Common myeloid progenitor, CD34-positive (primary cell): ENCODE measurements around the gene RDH5.

ENCODE experiments used
- CTCF ChIA-PET: fragments of 350-600 bp; sonication (Branson Sonifier 250); formaldehyde crosslinking; loops from one replicate; lab custom pipeline; 2021; ENCODE audit warnings: antibody characterized with exemption; lab: Charles Lee
- POLR2A ChIA-PET: fragments of 350-600 bp; sonication (Branson Sonifier 250); formaldehyde crosslinking; loops from one replicate; lab custom pipeline; 2021; ENCODE audit warnings: antibody characterized with exemption; lab: Charles Lee
- DNase-seq, 3 donors: peaks; one replicate each; pipeline versions ENCODE4 v3.0.0 to v3.0.0-alpha.2; 2013
- H3K27ac ChIP-seq, 2 experiments: 1 replicate in 1 of 2; 2 replicates in 1 of 2; pipeline ENCODE4 v1.7.0; 2013; ENCODE audit warnings: inconsistent platforms in 2 of 2, low read length in 2 of 2, mild to moderate bottlenecking in 2 of 2, low read depth in 1 of 2, moderate library complexity in 1 of 2; ENCODE audit not compliant: severe bottlenecking in 2 of 2, insufficient read depth in 1 of 2, poor library complexity in 1 of 2
- H3K27me3 ChIP-seq, 5 experiments: replicated peaks in 2 of 5; 1 replicate in 3 of 5; 2 replicates in 2 of 5; pipeline versions ENCODE4 v1.6.1 to v1.7.0; 2013; ENCODE audit warnings: low read length in 4 of 5, mild to moderate bottlenecking in 2 of 5, moderate library complexity in 2 of 5, inconsistent platforms in 1 of 5; ENCODE audit not compliant: insufficient read depth in 5 of 5, control insufficient read depth in 4 of 5
- H3K36me3 ChIP-seq, 4 experiments: 1 replicate in 2 of 4; 2 replicates in 2 of 4; pipeline versions ENCODE4 v1.6.1 to v1.7.0; 2013; ENCODE audit warnings: low read length in 3 of 4, control low read depth in 1 of 4, mild to moderate bottlenecking in 1 of 4; ENCODE audit not compliant: control insufficient read depth in 4 of 4, insufficient read depth in 4 of 4
- H3K4me1 ChIP-seq, 4 experiments: 1 replicate in 3 of 4; 2 replicates in 1 of 4; pipeline versions ENCODE4 v1.6.1 to v1.7.1; 2013; ENCODE audit warnings: low read length in 3 of 4, mild to moderate bottlenecking in 3 of 4, control low read depth in 1 of 4, inconsistent platforms in 1 of 4, moderate library complexity in 1 of 4; ENCODE audit not compliant: control insufficient read depth in 4 of 4, insufficient read depth in 4 of 4; ENCODE audit errors: control extremely low read depth in 1 of 4
- H3K4me3 ChIP-seq, 7 experiments: 1 replicate in 4 of 7; 2 replicates in 3 of 7; pipeline versions ENCODE4 v1.5.1 to v1.7.0; 2013; ENCODE audit warnings: mild to moderate bottlenecking in 7 of 7, low read length in 6 of 7, moderate library complexity in 6 of 7, inconsistent platforms in 2 of 7, low read depth in 2 of 7, control low read depth in 1 of 7; ENCODE audit not compliant: insufficient read depth in 4 of 7, control insufficient read depth in 1 of 7; ENCODE audit errors: extremely low read depth in 1 of 7
- H3K9me3 ChIP-seq, 5 experiments: 1 replicate in 4 of 5; 2 replicates in 1 of 5; pipeline versions ENCODE4 v1.6.1 to v1.7.1; 2013; ENCODE audit warnings: low read length in 4 of 5, mild to moderate bottlenecking in 2 of 5, inconsistent platforms in 1 of 5, low read depth in 1 of 5, moderate library complexity in 1 of 5; ENCODE audit not compliant: control insufficient read depth in 4 of 5, insufficient read depth in 2 of 5; ENCODE audit errors: control extremely low read depth in 1 of 5
- WGBS: methylation state at CpG from one replicate; pipeline ENCODE4 v1.1.5; 2013; ENCODE audit not compliant: insufficient coverage; 5-methylcytosine and 5-hydroxymethylcytosine counted together

Gene RDH5

DNA sequence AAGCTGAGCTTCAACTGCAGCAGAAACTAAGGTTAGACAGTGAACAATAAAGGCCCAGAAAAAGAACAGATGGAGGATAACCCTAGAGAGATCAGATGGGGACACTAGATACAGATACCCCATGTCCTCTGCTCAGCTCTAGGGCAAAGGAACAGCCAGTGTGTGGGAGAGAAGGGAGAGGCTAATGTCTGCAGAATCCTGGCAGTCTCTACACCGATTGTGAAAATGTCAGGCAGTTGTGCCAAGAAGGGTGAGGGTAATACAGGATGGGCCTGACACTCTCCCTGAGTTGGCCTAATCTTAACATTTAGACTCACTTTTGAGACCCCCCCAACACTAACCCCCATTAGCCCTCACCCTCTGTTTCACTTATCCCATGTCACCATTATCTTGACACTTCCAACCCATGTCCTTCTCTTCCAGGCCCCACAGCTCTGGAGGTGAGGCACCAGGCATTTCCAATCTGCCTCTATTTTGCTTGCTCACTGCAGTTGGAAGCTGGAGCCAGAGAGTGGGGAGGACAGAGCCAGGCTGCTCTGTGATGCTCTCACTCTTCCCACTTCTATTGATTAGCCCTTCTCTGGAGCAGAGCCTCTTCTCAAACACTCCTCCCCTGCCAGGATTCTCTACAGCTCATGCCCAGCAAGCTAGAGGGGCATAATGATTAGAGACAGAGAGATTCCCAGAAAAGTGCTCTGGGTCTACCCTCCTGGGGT, 7.3 kb upstream of the RDH5 start:
- no CpG with 5 or more reads among the region's 1 CpG for WGBS
- Histone ChIP-seq H3K4me3 (no peak overlapping the region), H3K27me3 (peaks cover 0 to 17% (median 7%) of the 10 kb centered on the region in 5 experiments), H3K9me3 (no peaks in the 10 kb centered on the region), H3K27ac (no peak overlapping the region), H3K36me3 (no peaks in the 10 kb centered on the region), H3K4me1 (peaks cover 14 to 39% (median 30%) of the 10 kb centered on the region in 4 experiments)
- no peak for DNase-seq
- ChIA-PET CTCF (interaction anchor here (0.6 to 2.2 kb wide), 4 partner anchors 14 to 988 kb away, joined by 3 to 10 read pairs (median 4); no protein-coding TSS in a partner anchor), POLR2A (no interaction called here)

DNA sequence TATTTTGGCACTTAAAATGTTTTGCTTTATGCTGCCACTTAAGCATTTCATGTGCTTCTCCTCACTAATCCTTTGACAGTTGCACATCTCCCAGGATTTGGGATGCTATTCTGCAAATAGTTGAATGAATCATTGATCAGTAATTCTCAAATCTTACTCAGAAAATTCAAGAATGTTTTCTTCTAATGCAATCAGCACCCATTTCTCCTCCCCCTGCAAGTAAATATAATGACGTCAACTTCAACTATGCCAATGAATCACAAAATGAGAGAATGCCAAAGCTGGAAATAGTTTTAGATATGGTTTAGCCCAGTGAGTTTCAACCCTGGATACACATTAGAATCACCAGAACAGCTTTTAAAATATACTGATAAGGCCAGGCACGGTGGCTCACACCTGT, 6.5 kb upstream of the RDH5 start:
- H3K4me3 ChIP-seq = no peak overlapping the region
- DNase-seq = no peak
- no peaks in the 10 kb centered on the region for H3K9me3 ChIP-seq
- H3K36me3 ChIP-seq = no peaks in the 10 kb centered on the region
- H3K27me3 ChIP-seq = peaks cover 0 to 9% (median 5%) of the 10 kb centered on the region in 5 experiments
- no peak overlapping the region for H3K27ac ChIP-seq
- 100% methylated on average over 1 of the region's 2 CpGs for WGBS
- POLR2A ChIA-PET = no interaction called here
- CTCF ChIA-PET = no interaction called here
- H3K4me1 ChIP-seq = peaks cover 10 to 35% (median 22%) of the 10 kb centered on the region in 4 experiments

DNA sequence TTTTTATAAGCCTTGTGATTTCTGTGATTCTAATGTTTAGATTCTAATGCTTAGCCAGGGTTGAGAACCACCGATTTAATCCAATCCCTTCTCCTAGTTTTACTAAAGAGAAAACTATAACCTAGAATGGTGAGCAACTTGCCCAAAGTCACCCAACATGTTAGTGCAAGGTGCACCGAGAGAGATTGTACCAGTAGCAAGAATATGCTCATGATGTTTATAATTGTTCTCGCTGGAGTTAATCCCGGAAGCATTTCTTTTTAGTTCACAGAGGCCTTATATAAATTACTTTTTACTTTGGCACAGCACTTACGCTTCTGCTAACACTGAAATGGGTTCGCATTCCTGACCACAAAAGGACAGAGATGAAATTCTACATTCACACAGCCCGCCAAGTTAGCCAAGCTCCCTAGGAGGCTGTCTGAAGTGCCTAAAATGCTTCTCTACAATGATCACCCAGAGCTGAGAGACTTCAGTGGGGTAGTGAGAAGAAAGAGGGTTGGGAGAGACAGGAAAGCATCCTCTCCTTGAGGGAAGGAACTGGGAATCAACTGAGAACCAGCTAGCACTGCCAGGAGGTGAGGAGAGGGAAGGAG, 4.9 kb upstream of the RDH5 start:
- DNase-seq = no peak
- peaks cover 0 to 2% (median 2%) of the 10 kb centered on the region in 5 experiments for H3K27me3 ChIP-seq
- peak overlapping the region; percentile 83 to 98 (median 92) for H3K4me3 ChIP-seq
- H3K36me3 ChIP-seq = peaks cover 0 to 14% (median 11%) of the 10 kb centered on the region in 4 experiments
- no peaks in the 10 kb centered on the region for H3K9me3 ChIP-seq
- ChIA-PET CTCF (interaction anchor here (0.9 to 3.1 kb wide), 8 partner anchors 8 to 313 kb away, joined by 3 to 19 read pairs (median 6); partner anchors contain the start of genes CD63 and ITGA7), POLR2A (interaction anchor here (1.0 kb wide), 1 partner anchor 474 kb away, joined by 3 read pairs; the partner anchor contains the start of gene SMARCC2)
- WGBS = 83% methylated on average over 5 of the region's 7 CpGs
- H3K4me1 ChIP-seq = peaks cover 3 to 27% (median 19%) of the 10 kb centered on the region in 4 experiments
- H3K27ac ChIP-seq = peak overlapping the region; percentile 87 to 89

DNA sequence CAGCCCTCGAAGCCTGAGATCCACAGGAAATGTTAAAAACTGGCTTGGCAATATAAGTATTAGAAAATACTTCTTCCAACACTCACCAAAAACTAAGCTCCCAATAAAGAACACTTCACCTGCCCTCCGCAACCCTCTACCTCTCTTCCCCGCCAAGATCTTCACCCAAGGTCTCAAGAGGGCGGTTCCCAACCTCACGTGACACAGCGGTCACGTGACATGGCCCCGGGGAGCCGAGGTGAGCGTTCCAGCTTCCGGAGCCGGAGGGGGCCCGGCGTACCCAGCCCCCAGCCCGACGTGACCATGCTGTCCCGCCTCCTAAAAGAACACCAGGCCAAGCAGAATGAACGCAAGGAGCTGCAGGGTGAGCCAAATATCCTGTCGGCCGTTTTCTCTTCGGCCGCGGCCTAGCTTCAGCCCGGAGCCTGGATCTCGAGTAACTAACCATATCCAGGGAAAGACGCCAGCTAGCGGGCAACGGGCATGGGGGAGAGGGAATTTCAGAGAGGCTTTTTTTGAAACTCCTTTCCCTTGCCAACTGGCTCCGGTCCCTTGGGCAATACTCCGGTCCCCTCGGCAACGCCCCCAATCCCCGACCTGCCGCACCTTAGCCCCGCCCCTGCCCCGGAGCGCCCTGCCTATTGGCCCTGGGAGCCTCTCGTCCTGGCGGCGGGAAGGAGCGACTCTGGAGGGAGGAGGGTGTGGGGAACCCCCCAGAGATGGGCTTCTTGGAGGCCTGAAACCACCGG, 4.2 kb upstream of the RDH5 start, which contains the start of gene BLOC1S1:
BLOC1S1 (plus strand) TSS at position 214 of the 749 bp plus-strand sequence; CDS start at position 220, 6 bp downstream.
- Histone ChIP-seq H3K4me1 (peaks cover 3 to 27% (median 19%) of the 10 kb centered on the region in 4 experiments), H3K36me3 (peaks cover 0 to 16% (median 12%) of the 10 kb centered on the region in 4 experiments), H3K27me3 (peaks cover 0 to 2% (median 0%) of the 10 kb centered on the region in 5 experiments), H3K9me3 (no peaks in the 10 kb centered on the region), H3K27ac (peak within 1 kb of the TSS; percentile 87 to 89), H3K4me3 (peak within 1 kb of the TSS; percentile 83 to 98 (median 92))
- DNase-seq = peak; percentile 88 to 93 (median 91)
- ChIA-PET POLR2A (interaction anchor here (0.8 to 1.0 kb wide), 2 partner anchors 13 to 474 kb away, joined by 3 to 4 read pairs; partner anchors contain the start of genes CD63 and SMARCC2), CTCF (interaction anchor here (1.0 to 3.1 kb wide), 8 partner anchors 9 to 312 kb away, joined by 5 to 19 read pairs (median 8); partner anchors contain the start of genes CD63 and ITGA7)
- WGBS = 0% methylated on average over 38 of the region's 42 CpGs

DNA sequence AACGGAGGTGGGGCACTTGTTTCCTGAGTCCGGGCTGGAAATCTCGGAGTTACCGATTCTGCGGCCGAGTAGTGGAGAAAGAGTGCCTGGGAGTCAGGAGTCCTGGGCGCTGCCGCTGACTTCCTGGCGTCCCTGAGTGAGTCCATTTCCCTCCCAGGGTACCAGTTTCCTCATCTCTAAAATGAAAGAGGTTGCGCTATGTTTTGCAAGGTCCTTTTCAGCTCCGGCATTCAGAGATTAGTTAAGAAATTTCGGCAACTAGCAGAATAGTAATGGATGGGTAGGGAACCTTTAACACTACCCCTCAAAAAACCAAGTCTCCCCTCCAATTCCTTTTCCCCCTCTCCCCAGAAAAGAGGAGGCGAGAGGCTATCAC, 3.6 kb upstream of the RDH5 start:
- Histone ChIP-seq H3K4me3 (peak overlapping the region; percentile 83 to 98 (median 92)), H3K27ac (peak overlapping the region; percentile 87 to 89), H3K27me3 (peaks cover 0 to 2% (median 0%) of the 10 kb centered on the region in 5 experiments), H3K4me1 (peaks cover 3 to 27% (median 19%) of the 10 kb centered on the region in 4 experiments), H3K9me3 (no peaks in the 10 kb centered on the region), H3K36me3 (peaks cover 0 to 16% (median 12%) of the 10 kb centered on the region in 4 experiments)
- 2% methylated on average over 9 of the region's 13 CpGs for WGBS
- no peak for DNase-seq
- ChIA-PET POLR2A (interaction anchor here (0.8 to 1.0 kb wide), 3 partner anchors 12 to 473 kb away, joined by 3 to 4 read pairs (median 4); partner anchors contain the start of genes CD63 and SMARCC2), CTCF (interaction anchor here (1.0 to 3.1 kb wide), 9 partner anchors 9 to 1176 kb away, joined by 3 to 19 read pairs (median 7); partner anchors contain the start of genes CD63 and ITGA7)
